GM23338 (cell line): Measurements from ENCODE around the gene DUS2. TPM values are rescaled to one million over a fixed set of nuclear protein-coding genes. Genes with fewer than 3 reads are reported as not detected.

Experiments used
- ATAC-seq: fragments of 200-7000 bp; cut with Tn5 transposase; 3 replicates; pipeline ENCODE4 v1.9.1; 2020
- DNase-seq: peaks from one replicate; pipeline ENCODE4 v3.0.0-alpha.2; 2015; ENCODE audit warnings: low spot score
- H2AFZ ChIP-seq: fragments of 200-600 bp; sonication (generic); 2 replicates; pipeline ENCODE4 v1.8.0; 2016; ENCODE audit warnings: antibody characterized with exemption, mild to moderate bottlenecking, moderate library complexity
- H3F3A ChIP-seq: fragments of 200-600 bp; sonication (generic); replicated peaks from 2 replicates; pipeline ENCODE4 v1.8.0; 2017; ENCODE audit warnings: antibody characterized with exemption, mixed run types, low read depth
- H3K27ac ChIP-seq: fragments of 200-600 bp; sonication (generic); 2 replicates; pipeline ENCODE4 v1.6.1; 2016; ENCODE audit warnings: low read depth
- H3K27me3 ChIP-seq: fragments of 200-600 bp; sonication (generic); 2 replicates; pipeline ENCODE4 v1.8.0; 2016; ENCODE audit warnings: mild to moderate bottlenecking, mixed run types, moderate library complexity; ENCODE audit not compliant: insufficient read depth
- H3K36me3 ChIP-seq: fragments of 200-600 bp; sonication (generic); 2 replicates; pipeline ENCODE4 v1.8.0; 2016; ENCODE audit warnings: mild to moderate bottlenecking; ENCODE audit not compliant: insufficient read depth
- H3K4me1 ChIP-seq: fragments of 200-600 bp; sonication (generic); 2 replicates; pipeline ENCODE4 v1.8.0; 2016; ENCODE audit warnings: mild to moderate bottlenecking, moderate library complexity; ENCODE audit not compliant: insufficient read depth
- H3K4me2 ChIP-seq: fragments of 200-600 bp; sonication (generic); 2 replicates; pipeline ENCODE4 v1.7.1; 2017; ENCODE audit warnings: mixed run types
- H3K4me3 ChIP-seq: fragments of 200-600 bp; sonication (generic); 2 replicates; pipeline ENCODE4 v1.6.1; 2016; ENCODE audit warnings: mixed run types
- H3K79me2 ChIP-seq: fragments of 200-600 bp; sonication (generic); replicated peaks from 2 replicates; pipeline ENCODE4 v1.8.0; 2017; ENCODE audit warnings: mild to moderate bottlenecking; ENCODE audit not compliant: insufficient read depth
- H3K9me2 ChIP-seq: fragments of 200-600 bp; sonication (generic); 2 replicates; pipeline ENCODE4 v1.8.0; 2017; ENCODE audit not compliant: insufficient read depth
- H4K20me1 ChIP-seq: fragments of 200-600 bp; sonication (generic); replicated peaks from 2 replicates; pipeline ENCODE4 v1.8.0; 2017; ENCODE audit warnings: mild to moderate bottlenecking; ENCODE audit not compliant: insufficient read depth
- H3K27ac Mint-ChIP-seq: 2 replicates; pipeline ENCODE4 v1.8.0; 2020; ENCODE audit warnings: inconsistent platforms, mild to moderate bottlenecking, moderate library complexity, mixed read lengths
- H3K27me3 Mint-ChIP-seq: 3 replicates; pipeline ENCODE4 v1.8.0; 2022; ENCODE audit warnings: low read depth, mild to moderate bottlenecking, moderate library complexity, mixed read lengths, inconsistent platforms; ENCODE audit not compliant: insufficient read depth, poor library complexity
- H3K36me3 Mint-ChIP-seq: 3 replicates; pipeline ENCODE4 v1.8.0; 2021; ENCODE audit warnings: low read depth, mild to moderate bottlenecking, inconsistent platforms, moderate library complexity, mixed read lengths
- H3K4me1 Mint-ChIP-seq: 3 replicates; pipeline ENCODE4 v1.8.0; 2020; ENCODE audit warnings: mild to moderate bottlenecking, inconsistent platforms, mixed read lengths
- H3K4me3 Mint-ChIP-seq: 3 replicates; pipeline ENCODE4 v1.8.0; 2021; ENCODE audit warnings: moderate library complexity, mild to moderate bottlenecking, inconsistent platforms, mixed read lengths
- H3K9me3 Mint-ChIP-seq: 3 replicates; pipeline ENCODE4 v1.8.0; 2020; ENCODE audit warnings: moderate library complexity, mild to moderate bottlenecking, inconsistent platforms, mixed read lengths
- CREB1 ChIP-seq: fragments of 250-450 bp; sonication (Bioruptor Pico); IDR thresholded peaks from 2 replicates; pipeline ENCODE4 v1.5.0; 2020; ENCODE audit warnings: low read depth, mild to moderate bottlenecking, moderate library complexity
- CTCF ChIP-seq, 2 experiments: fragments of 200-600 bp in 1 of 2; sonication (generic) in 1 of 2; conservative IDR thresholded peaks; 2 replicates each; pipeline versions ENCODE4 v1.5.1 to v1.6.1; 2016 to 2017; ENCODE audit warnings: antibody characterized with exemption in 2 of 2, low read depth in 2 of 2, mild to moderate bottlenecking in 2 of 2, moderate library complexity in 1 of 2
- ETS1 ChIP-seq: IDR thresholded peaks from 2 replicates; pipeline ENCODE4 v1.6.1; 2016; ENCODE audit warnings: antibody characterized with exemption
- EZH2 ChIP-seq: fragments of 200-600 bp; sonication (generic); IDR thresholded peaks from one replicate; pipeline ENCODE4 v1.8.0; 2017; ENCODE audit warnings: antibody characterized with exemption, mild to moderate bottlenecking, low read depth; ENCODE audit not compliant: unreplicated experiment
- EZH2phosphoT487 ChIP-seq: fragments of 200-600 bp; sonication (generic); IDR thresholded peaks from one replicate; pipeline ENCODE4 v1.8.1; 2018; ENCODE audit warnings: antibody characterized with exemption; ENCODE audit not compliant: unreplicated experiment
- JUNB ChIP-seq: IDR thresholded peaks from one replicate; pipeline ENCODE4 v1.6.1; 2016; ENCODE audit warnings: antibody characterized with exemption; ENCODE audit not compliant: unreplicated experiment
- NANOG ChIP-seq: IDR thresholded peaks from 2 replicates; pipeline ENCODE4 v1.6.1; 2016; ENCODE audit warnings: antibody characterized with exemption, borderline replicate concordance
- POLR2AphosphoS5 ChIP-seq: IDR thresholded peaks from 2 replicates; pipeline ENCODE4 v1.6.1; 2016; ENCODE audit warnings: antibody characterized with exemption, low read depth
- STAT1 ChIP-seq: IDR thresholded peaks from one replicate; pipeline ENCODE4 v1.6.1; 2016; ENCODE audit warnings: antibody characterized with exemption; ENCODE audit not compliant: unreplicated experiment
- ZNF114 ChIP-seq: fragments of 250-450 bp; sonication (Bioruptor Pico); IDR thresholded peaks from 2 replicates; pipeline ENCODE4 v1.5.0; 2020; ENCODE audit warnings: mild to moderate bottlenecking, moderate library complexity
- ZNF331 ChIP-seq: fragments of 250-450 bp; sonication (Bioruptor Pico); IDR thresholded peaks from 2 replicates; pipeline ENCODE4 v1.5.0; 2020; ENCODE audit warnings: low read depth, mild to moderate bottlenecking, moderate library complexity
- ZNF462 ChIP-seq: fragments of 250-450 bp; sonication (Bioruptor Pico); IDR thresholded peaks from 2 replicates; pipeline ENCODE4 v1.5.0; 2020; ENCODE audit warnings: mild to moderate bottlenecking, moderate library complexity
- polyA plus RNA-seq: library from polyadenylated mRNA; unstranded; fragments of >200 nt; fragmentation: Nextera tagmentation; extraction: Ambion mirVana; gene quantifications from 2 replicates; pipeline ENCODE4 v1.2.1, GENCODE V29; 2016
- total RNA-seq: library from RNA; depleted of rRNA; stranded (reverse); fragments of >200 nt; shearing (Covaris generic); gene quantifications from 2 replicates; pipeline ENCODE4 v1.2.3, GENCODE V29; 2014
- TF ChIP-seq, protein P1 (sequence below): IDR thresholded peaks from one replicate; pipeline ENCODE4 v1.6.1; 2018; ENCODE audit warnings: antibody characterized with exemption; ENCODE audit not compliant: unreplicated experiment

DUS2 gene
- total and polyA plus RNA-seq, 2 experiments from 2014 or later = 13.3 to 26.4 TPM

DNA sequence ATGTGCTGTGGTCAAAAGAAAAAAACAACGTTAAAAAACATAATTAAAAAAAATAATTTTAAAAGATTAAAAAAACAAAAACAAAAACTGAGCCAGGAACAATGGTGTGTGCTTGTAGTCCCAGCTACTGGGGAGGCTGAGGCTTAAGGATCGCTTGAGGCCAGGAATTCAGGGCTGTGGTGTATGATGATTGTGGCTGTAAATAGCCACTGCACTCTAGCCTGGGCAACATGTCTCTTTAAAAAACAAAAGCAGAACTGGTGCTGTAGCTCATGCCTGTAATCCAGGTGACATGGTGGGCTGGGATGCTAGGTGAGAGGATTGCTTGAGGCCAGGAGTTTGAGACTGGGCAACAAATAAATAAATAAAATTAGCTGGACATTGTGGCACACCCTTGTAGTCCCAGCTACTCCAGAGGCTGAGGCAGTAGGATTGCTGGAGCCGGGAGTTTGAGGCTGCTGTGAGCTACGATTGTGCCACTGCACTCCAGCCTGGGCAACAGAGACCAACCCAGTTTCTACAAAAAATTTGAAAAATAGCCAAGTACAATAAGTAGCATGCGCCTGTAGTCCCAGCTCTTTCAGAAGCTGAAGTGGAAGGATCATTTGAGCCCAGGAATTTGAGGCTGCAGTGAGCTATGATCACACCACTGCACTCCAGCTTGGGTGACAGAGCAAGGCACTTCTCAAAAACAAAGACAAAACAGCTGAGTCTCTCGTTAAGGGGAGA is 105.7 kb downstream of the DUS2 start:
- peak overlapping the region; percentile 61; the same call in 1 of the 2 replicates for H3K27ac ChIP-seq
- no peaks in the 10 kb centered on the region for H3K9me2 ChIP-seq
- no peak overlapping the region for H3K4me3 Mint-ChIP-seq
- no peaks in the 10 kb centered on the region for H3K27me3 ChIP-seq
- H3K36me3 Mint-ChIP-seq = peaks cover 3% of the 10 kb centered on the region; the same call in 1 of the 3 replicates
- H2AFZ ChIP-seq = no peak overlapping the region
- H3F3A ChIP-seq = no peaks in the 10 kb centered on the region
- peaks cover 29% of the 10 kb centered on the region for H3K79me2 ChIP-seq
- no peaks in the 10 kb centered on the region for H3K9me3 Mint-ChIP-seq
- ATAC-seq (peak; percentile 68), DNase-seq (peak; percentile 18)
- H3K4me1 Mint-ChIP-seq = no peaks in the 10 kb centered on the region
- no peak overlapping the region for H3K27ac Mint-ChIP-seq
- H3K27me3 Mint-ChIP-seq = peaks cover 4% of the 10 kb centered on the region
- peaks cover 11% of the 10 kb centered on the region; the same call in 1 of the 2 replicates for H4K20me1 ChIP-seq
- H3K4me2 ChIP-seq = no peak overlapping the region
- H3K36me3 ChIP-seq = peaks cover 5% of the 10 kb centered on the region; the same call in 1 of the 2 replicates
- no peaks in the 10 kb centered on the region for H3K4me1 ChIP-seq
- no peak overlapping the region for H3K4me3 ChIP-seq
- no peak for TF ChIP-seq ETS1
- no peak for TF ChIP-seq EZH2phosphoT487
- no peak for TF ChIP-seq EZH2
- TF ChIP-seq NANOG = no peak
- no peak for TF ChIP-seq JUNB
- TF ChIP-seq ZNF462 (CRISPR knock-in tag) = no peak
- TF ChIP-seq POLR2AphosphoS5 = no peak
- no peak for TF ChIP-seq STAT1
- TF ChIP-seq, protein P1, sequence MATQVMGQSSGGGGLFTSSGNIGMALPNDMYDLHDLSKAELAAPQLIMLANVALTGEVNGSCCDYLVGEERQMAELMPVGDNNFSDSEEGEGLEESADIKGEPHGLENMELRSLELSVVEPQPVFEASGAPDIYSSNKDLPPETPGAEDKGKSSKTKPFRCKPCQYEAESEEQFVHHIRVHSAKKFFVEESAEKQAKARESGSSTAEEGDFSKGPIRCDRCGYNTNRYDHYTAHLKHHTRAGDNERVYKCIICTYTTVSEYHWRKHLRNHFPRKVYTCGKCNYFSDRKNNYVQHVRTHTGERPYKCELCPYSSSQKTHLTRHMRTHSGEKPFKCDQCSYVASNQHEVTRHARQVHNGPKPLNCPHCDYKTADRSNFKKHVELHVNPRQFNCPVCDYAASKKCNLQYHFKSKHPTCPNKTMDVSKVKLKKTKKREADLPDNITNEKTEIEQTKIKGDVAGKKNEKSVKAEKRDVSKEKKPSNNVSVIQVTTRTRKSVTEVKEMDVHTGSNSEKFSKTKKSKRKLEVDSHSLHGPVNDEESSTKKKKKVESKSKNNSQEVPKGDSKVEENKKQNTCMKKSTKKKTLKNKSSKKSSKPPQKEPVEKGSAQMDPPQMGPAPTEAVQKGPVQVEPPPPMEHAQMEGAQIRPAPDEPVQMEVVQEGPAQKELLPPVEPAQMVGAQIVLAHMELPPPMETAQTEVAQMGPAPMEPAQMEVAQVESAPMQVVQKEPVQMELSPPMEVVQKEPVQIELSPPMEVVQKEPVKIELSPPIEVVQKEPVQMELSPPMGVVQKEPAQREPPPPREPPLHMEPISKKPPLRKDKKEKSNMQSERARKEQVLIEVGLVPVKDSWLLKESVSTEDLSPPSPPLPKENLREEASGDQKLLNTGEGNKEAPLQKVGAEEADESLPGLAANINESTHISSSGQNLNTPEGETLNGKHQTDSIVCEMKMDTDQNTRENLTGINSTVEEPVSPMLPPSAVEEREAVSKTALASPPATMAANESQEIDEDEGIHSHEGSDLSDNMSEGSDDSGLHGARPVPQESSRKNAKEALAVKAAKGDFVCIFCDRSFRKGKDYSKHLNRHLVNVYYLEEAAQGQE = no peak
- no peak for TF ChIP-seq ZNF114 (CRISPR knock-in tag)
- no peak for TF ChIP-seq ZNF331
- no peak for TF ChIP-seq CREB1 (CRISPR knock-in tag)
- no peak for TF ChIP-seq CTCF (conservative IDR thresholded peaks at IDR 0.05; ENCODE audit: low read depth in 2 of 2)
